ENCODE measurements around the gene PCBP3.

PCBP3 gene

DNA sequence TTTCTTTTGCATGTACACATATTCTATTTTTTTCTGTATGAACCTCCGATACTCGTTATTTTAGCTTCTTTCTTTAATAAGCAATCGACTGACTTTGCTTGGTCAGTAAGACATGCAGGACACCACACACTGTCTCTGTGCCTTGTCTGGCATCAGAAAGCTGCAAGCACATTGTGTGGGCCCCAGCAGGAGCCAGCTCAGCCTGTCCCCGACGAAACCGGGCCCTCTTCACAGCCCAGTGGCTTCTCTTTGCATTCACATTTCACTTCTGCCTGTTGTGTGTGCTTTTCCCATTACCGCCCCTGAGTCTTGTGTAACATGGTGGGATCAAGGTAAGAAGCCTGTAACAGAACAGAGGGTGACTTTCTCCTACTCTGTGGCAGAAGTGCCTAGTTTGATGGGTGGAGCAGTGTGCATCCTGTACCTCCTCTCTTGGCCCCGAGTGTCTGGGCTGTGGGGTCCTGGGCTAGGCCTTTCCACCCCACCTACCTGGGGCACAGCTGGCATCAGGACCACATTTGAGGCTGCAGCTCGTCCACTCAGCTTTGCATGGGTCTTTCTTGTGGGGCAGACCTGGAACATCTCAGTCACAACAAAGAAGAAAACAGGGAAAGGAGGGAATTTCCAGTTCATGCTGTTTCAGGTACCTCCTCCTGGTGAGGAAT, 219.2 kb downstream of the PCBP3 start:
- no peak for DNase-seq (ENCODE audit: low read depth)

DNA sequence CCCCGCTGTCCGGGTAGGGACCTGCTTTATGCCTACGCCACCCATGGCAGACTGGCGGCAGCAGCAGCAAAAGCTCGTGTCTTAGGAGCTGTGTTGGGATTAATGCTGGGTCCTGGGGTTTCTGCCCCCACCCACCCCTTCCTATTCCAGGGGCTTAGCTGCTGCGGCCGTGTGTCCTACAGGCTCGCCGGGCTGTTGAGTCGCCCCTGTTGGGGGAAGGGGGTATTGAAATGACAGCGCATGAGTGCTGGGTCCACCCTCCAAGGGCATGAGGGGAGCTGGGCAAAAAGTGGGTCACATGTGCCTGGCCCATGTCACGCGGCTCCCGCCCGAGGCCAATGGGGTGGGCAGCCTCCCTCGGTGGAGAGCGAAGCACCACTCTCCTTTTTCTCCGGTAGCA, 219.7 kb downstream of the PCBP3 start:
- no peak for DNase-seq (ENCODE audit: low read depth)

DNA sequence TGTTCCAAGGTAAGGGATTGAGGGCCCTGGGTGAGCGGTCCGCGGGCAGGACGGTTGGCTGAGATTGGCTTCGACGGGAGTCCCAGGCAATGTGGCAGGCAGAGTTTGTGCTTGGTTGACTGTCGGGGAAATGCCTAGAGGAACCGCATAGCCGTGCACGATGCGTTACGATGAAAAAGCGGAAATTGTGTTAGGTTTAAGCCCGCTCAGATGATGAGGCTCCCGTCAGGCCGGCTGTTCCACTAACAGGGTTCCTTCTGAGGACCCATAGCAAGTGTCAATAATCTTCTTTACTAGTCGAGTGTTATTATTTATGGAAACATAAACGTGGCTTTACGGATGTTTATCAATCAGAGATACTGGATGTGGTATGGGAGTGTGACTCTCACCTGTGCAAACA, 220.2 kb downstream of the PCBP3 start:
- no peak for DNase-seq (ENCODE audit: low read depth)

DNA sequence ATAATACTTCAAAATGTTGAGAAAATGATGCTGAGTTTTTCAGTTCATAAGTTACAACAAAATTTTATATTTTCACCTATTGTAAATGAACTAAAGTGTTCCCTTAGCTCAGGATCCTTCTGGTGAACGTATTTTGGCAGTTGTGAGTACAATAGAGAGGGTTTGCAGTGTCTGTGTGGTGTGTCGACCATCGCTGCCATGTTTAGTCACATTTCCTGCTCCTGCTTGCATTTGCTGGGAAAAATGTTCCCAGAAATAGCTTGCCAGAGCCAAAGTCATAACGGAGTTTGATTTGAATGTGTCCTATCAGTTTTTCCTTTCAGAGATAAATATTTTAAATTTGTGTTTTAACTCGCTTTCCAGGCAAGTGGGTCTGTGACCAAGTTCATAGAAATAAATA, 220.9 kb downstream of the PCBP3 start:
- DNase-seq (ENCODE audit: low read depth) = no peak

DNA sequence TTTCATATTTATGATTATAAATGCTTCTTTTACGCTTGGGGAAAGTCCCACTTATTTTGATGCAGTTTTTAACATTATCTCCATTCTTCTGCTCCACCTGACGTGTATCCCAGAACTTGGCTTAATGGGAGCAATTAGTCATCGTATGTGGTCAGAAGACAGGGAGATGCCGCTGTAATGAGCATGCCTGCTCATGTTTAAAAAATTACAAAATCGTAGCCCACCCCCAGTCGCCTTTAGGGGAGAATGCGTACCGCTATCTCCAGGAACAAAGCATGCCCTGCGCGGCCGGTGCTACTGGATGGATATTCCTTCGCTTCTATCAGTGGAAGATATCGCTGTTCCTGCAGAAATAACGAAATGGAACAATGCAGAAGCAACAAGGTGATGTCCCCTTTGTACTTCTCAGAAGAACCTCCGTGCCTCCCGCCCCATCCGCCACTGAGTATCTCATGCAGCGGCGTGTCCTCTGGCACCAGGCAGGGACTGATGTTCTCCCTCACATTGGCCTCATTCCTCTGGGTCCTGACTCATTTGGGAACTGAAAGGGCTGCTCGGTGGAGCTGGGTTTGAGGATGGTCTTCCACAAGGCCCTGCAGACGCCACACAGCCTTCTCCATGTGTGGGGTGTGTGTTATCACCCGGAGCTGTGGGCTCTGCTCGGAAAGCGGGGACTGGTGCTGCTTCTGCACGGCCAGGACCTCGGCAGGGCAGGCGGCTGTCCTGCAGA, 221.7 kb downstream of the PCBP3 start:
- DNase-seq (ENCODE audit: low read depth) = no peak

DNA sequence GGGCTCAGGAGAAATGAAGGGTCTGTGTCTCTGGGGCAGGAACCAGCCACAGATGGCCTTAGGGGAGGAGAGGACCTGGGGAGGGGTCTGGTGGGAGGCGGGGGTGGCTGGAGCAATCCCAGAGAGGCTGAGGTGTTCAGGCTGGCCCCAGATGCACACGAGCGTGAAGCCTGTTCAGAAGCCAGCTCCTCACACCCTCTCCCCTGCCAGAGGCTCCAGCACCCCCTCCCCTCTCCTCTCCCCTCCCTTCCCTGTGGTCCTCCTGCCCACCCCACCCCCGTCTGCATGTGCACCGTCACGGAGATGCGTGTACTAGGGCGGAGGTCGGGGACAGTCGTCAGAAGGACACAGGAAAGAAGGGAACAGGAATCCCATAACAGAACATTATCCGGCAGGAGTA, 223.0 kb downstream of the PCBP3 start:
- no peak for DNase-seq (ENCODE audit: low read depth)

DNA sequence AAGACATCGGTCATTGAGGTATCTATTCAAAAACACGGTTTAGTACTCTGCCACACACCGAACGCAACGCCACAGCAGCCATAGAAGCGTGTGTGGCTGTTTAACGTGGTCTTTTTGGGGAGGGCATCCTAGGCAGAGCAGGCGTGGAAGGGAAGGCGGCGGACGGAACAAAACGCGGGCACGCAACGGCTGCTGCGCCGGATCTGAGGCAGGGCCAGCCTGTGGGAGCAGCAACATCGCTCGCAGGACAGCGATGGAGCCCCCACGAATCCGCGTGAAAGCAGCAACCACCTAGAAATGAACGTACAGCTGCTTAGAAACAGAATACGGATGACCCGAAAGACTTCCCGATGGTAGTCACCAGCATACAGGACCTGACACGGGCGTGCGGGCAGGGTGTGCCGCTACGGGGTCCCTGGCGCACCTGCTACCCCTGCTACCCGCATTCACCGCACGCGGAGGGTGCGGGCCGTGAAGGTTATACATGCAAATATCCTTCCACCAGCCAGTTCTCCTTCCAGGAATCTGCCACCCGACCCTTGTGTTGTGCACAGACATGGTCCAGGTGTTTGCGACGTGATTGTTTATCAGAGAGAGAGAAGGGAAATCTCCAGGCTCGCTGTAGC, 223.6 kb downstream of the PCBP3 start:
- no peak for DNase-seq (ENCODE audit: low read depth)

DNA sequence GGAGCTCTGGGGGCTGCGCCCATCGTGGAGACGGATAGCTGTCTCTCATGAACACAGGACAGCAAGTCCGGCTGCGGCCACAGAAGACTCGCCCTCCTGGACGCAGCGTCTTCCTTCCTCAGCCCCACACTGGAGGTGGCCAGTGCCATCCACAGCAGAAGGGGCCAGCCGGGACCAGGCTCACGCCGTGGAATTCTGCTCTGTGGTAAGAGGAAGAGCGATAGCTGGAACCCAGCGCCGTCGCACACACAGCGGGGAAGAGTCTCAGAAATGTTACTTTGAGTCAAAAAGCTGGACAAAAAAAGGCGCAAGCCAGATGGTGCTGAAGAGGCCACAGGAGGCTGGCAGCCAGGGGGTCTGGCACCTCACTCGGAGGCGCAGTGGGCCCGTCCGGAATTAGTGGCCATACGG, 224.2 kb downstream of the PCBP3 start:
- DNase-seq (ENCODE audit: low read depth) = no peak

DNA sequence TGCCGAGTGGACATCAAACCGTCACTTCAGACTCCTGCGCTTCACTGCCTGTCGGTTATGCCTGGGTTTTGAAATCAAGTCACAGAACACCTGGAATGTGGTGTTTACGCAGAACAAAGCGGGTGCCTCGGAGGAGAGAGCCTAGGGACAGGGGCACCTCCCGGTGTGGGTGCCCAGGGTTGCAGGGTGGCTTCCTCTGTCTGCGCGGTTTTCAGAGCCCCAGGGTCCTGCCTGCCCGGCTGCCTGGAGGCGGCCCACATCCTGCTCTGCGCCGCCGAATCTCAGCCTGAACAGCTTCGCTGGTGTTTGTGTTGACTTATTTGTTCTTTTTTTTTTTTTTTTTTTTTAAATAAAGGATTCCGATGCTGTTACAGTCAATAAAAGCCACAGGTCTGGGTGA, 224.6 kb downstream of the PCBP3 start:
- no peak for DNase-seq (ENCODE audit: low read depth)

DNA sequence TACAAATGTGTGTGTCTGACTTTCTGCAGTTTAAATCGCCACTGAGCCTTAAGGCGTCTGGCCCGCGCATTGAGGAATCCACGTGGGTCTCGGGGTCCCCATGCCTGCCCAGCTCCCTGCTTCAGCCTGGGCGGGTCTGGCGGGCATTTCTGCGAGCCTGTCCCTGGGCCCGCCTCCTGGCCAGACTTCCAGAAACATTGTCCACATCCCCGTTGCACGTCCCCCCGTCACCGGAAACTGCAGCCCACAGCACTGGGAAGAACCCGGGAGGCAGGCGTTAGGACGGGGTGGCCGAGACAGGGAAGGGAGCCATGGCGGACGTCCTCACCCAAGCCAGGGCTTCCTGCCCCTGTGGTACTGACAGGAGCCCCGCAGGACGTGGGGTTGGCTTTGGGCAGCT, 225.0 kb downstream of the PCBP3 start:
- DNase-seq (ENCODE audit: low read depth) = no peak

DNA sequence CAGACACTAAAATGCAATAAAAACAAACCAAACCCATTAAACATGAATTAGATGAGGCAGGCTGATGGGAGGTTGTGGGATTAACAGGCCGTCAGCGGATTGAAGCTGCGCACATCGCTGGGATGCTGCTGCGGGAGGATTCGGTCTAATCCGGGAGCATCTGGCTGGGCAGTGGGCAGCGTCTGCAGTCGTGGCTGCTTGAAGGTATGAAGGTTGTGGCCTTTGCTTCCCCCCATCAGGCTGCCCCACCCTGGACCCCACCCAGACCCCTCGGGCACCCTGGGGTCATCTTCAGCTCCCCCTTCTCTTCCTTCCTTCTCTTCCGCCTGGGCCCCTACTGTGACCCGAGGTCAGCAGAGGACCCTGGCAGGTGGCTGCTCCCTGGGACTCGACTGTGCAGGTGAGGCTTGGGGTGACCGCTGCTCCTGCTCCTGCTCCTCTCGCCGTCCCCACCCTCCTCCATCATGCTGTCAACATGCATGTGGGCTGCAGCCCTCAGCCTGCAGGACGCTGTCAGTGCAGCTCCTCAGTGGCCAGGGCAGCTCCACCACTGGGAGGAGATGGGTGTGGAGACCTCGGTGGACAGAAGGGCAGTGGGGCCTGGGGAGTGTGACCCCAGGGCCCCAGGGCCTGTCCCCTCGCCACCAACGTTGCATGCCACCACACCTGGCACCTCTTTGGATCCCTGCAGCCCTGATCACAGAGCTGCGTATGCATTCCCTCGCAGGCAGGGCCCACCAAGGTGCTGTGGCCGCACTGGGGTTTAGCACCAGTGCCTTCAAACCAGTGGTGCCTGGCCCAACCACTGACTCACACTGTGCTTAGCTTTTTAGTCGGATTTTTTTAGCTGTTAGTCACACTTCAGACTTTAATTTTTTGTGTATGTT, 225.8 kb downstream of the PCBP3 start:
- no peak for DNase-seq (ENCODE audit: low read depth)

DNA sequence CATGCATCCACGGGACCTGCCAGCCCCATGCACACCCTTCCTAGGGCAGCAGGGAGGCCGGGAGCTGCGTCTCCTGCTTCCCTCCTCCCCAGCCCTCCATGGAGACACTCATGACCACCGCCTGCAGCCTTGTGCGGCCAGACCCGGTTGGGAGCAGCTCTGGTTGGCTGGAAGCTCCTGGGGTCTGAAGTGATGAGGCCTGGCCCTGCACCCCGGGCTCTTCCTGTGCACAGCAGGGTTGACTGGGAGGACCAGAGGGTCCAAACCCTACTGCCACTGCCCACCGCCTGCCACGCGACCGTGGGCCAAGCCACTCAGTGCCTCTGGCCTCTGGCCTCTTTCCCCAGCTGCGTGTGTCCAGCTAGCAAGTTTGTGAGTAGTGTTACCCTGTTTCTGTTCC, 226.9 kb downstream of the PCBP3 start:
- DNase-seq (ENCODE audit: low read depth) = no peak

DNA sequence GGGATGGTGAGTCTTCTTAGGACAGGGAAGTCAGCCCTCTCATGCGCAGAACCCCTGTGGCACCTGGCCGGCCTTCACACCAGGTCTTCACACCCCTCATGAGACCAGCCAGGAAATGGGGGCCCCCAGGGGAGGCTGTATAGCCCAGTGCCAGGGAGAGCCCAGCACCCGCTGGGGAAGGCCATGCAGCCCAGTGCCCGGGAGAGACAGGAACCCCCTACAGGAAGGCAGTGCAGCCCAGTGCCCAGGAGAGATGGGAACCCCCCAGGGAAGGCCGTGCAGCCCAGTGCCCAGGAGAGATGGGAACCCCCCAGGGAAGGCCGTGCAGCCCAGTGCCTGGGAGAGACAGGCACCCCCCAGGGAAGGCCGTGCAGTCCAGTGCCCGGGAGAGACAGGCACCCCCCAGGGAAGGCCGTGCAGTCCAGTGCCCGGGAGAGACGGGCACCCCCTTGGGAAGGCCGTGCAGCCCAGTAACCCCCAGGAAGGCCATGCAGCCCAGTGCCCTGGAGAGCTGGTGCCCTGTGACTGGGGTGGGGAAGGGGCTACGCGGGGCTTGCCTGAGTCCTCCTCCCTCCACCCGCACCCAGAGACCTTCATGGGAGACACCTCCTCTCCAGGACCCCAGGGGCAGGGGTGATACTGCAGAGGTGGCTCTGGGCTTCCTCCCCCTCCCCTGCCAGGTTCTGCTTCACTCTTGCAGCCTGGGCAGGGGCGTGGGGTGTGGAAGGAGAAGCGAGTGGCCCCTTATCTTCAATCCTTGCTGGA, 227.5 kb downstream of the PCBP3 start:
- no peak for DNase-seq (ENCODE audit: low read depth)

DNA sequence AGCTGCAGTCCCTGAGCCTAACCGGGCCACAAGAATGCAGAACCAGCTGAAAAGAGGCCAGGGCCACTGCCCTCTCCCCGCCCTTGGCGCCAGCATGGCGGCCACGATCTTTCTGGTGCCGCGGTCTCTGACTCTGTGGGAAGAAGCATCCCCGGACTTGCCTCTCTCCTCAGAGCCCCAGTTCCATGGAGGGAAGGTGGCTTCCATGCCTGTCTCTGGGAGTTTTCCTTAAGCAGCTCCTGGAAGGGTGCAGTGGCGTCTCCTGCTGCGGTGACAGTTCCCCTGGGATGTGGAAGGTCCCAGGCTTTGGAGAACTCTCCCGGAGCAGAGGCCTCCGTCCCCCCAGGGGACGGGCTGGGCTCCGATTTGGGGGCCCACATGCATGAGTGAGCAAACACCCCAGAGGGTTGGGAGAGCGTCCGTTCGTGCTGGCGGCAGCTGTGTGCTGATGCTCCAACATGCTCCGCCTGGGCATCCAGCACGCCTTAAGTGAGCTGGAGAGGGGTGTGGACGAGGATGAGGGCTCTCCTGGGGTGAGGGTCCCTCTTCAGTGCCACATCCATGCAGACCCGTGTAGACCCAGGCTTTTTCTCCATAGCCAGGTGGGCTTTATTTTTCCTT, 228.2 kb downstream of the PCBP3 start:
- DNase-seq (ENCODE audit: low read depth) = no peak

DNA sequence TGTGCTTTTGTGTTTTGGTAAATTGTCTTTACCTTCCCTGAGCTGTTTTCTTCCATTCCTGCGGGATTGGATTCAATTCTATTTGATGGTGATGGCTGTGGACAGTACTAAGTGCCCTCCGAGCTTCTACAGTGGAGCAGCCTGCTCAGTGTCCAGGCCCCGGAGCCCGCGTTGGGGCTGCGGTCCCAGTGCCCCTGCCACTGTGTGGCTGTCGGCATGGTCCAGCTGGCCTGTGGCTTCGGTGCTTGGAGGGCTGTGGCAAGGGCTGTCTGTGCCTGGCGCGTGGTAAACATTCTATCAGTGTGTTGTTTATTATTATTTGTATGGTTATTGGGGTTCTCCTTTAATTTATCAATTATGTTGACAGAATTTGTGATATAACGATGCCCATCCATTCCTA, 228.9 kb downstream of the PCBP3 start:
- DNase-seq (ENCODE audit: low read depth) = no peak

DNA sequence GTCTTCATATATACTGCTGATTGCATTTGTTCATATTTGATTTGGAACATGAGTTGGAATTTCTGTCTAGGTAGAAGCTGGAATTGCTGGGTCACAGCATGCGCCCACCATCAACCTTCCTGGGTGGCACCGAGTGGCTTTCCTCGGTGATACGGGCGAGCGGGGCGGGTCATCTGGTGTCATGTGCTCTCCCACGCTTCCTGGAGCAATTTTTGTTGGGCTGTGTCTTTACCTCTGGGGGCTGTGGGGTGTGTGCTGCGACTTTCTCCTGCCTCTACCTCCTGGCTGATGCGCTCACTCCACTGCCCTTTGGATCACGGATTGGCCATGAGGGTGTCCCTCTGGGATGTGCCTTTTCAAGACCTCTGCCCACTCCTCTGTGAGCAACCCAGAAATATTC, 229.4 kb downstream of the PCBP3 start:
- DNase-seq (ENCODE audit: low read depth) = no peak

DNA sequence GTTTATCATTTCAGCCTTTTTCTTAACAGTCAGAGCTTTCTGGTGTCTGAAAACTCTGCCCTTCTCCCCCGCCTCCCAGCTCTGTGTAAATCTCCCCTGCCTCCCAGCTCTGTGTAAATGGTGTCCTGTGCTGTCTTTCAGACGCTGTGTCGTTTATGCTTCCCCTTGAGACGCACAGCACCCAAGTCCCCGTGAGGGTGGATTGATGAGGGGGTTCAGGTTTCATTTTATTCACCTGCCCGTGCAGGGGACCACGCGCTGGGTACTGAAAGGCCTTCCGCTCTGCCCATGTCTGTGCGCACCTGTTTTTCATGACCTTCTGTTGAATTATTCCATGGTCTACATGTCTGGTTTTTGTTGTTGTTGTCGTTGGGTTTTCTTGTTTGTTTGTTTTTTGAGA, 229.9 kb downstream of the PCBP3 start:
- DNase-seq (ENCODE audit: low read depth) = no peak

DNA sequence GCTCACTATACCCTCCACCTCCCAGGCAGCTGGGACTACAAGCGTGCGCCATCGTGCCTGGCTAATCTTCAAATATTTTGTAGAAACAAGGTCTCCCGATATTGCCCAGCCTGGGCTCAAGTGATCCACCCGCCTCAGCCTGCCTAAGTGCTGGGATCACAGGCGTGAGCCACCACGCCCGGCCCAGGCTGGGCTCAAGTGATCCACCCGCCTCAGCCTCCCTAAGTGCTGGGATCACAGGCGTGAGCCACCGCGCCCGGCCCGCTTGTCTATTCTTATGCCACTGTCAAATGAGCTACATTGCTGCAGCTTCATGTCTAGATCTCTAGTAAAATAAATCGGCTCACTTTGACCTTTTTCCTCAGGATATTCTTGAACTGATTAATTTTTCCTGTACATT, 230.3 kb downstream of the PCBP3 start:
- DNase-seq (ENCODE audit: low read depth) = no peak

DNA sequence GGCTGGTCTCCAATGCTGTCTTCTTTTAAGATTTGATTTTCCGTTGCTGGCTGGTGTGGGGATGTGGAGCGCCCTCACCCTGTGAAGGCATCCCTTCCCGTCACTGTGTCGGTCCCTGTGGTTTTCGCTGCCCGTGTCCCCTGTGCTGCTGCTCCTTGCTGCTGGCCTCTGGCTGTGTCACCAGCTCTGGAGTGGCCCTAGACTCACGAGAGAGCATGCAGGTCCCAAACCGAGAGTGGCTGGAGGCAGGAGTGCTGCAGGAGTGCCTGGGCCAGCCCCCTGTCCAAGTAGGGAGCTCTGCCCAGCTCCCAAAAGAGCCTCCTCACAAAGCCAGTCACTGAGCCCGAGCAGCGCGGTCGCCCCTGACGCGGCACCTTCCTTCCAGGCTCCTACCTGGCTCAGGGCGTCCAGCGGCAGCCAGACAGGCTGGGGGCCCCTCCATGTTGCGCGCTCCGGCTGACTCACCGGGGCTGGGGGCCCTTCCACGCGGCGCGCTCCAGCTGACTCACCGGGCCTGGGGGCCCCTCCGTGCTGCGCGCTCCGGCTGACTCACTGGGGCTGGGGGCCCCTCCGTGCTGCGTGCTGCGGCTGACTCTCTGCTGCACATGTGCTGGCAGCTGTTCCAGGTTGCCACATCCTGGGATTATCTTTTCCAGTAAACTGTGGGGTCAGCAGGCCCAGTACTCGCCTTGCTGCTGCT, 231.3 kb downstream of the PCBP3 start:
- DNase-seq (ENCODE audit: low read depth) = no peak

DNA sequence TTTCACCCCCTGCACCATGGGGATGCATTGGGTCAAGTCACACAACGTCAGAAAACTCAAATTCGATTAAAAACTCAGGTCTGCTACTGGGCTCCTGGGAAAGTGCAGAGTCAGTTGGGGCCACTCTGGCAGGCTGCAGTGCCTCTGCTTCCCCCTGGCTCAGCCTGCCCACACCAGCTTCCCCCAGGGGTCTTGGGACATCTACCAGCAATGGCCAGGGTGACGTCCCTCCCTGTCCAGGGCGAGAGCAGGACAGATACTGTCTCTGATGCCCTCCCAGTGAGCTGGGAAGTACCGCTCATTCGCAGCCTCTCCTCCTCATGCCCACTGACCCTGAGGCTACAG, 231.9 kb downstream of the PCBP3 start:
- no peak for DNase-seq (ENCODE audit: low read depth)

DNA sequence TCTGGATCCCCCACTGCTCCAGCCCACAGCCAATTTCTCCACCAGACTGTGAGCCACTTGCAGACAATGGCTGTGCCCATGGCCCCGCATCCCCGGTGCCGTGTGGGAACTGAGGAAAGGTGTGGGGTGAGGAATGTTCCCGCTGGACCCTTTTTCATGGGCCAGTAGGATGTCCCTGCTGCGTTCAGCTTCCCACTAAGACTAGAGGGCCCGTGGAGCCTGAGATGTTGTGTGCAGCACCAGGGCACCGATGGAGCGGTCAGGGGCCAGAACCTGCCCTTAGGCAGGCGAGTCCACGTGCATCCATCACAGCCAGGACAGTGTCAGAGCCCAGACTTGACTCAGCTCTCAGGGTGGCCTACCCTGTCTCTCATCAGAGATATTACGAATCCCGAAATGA, 232.4 kb downstream of the PCBP3 start:
- no peak for DNase-seq (ENCODE audit: low read depth)
